SH-SY5Y (cell line): ENCODE results near the gene PLBD1.

Experiments used
- GATA2 ChIP-seq: IDR thresholded peaks from 2 replicates; pipeline ENCODE4 v1.6.1; 2011; ENCODE audit warnings: mild to moderate bottlenecking, low read depth, low read length
- GATA3 ChIP-seq: IDR thresholded peaks from 2 replicates; pipeline ENCODE4 v1.6.1; 2011; ENCODE audit warnings: low read depth, mild to moderate bottlenecking, low read length, moderate library complexity

DNA sequence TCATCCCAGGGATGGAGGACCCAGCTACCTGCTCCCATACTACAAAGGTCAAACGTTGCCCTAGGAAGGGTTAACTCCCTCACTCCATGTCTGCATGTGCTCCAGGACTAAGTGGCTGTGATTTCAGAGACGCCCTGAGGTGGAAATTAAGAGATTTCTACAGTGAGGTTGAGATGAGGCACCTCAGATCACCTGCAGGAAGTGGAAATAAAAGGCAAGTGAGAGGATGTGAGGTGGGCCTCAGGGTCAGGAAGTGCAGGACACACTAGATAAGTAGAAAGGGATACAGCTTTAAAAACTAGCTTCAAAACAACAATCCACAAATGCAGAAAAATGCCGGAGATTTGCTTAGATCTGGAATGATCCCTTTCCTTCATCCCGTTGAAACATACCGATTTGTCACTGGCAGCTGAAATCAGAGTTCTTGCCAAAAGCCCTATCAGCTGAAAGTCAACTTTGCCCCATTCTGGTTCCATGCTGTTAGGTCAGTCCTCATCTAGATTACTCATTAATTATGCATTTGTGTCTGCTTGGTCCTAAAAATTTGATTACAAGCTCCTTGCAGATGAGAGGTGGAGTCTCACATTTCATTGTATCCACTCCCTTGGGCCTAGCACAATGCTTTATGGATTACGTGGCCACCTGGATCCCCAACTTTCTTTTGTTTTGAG, 6.6 kb downstream of the PLBD1 start:
- TF ChIP-seq GATA2 (no peak), GATA3 (no peak)
